Karpas-422 (cell line): ENCODE measurements around the gene CD4. TPM values are rescaled to one million over a fixed set of nuclear protein-coding genes. Genes with fewer than 3 reads are reported as not detected.

ENCODE experiments used
- DNase-seq: peaks from one replicate; pipeline ENCODE4 v3.0.0-alpha.2; 2015
- H2AFZ ChIP-seq: fragments of 200-600 bp; sonication (generic); 2 replicates; pipeline ENCODE4 v1.6.1; 2014; ENCODE audit warnings: antibody characterized with exemption, low read length, mixed read lengths
- H3K27ac ChIP-seq: fragments of 200-600 bp; sonication (generic); 2 replicates; pipeline ENCODE4 v1.5.1; 2014; ENCODE audit warnings: mild to moderate bottlenecking, low read length, moderate library complexity
- H3K27me3 ChIP-seq: fragments of 200-600 bp; sonication (generic); 2 replicates; pipeline ENCODE4 v1.6.1; 2014; ENCODE audit warnings: low read length, mixed read lengths
- H3K36me3 ChIP-seq: fragments of 200-600 bp; sonication (generic); 2 replicates; pipeline ENCODE4 v1.6.1; 2014; ENCODE audit warnings: low read length, mixed read lengths; ENCODE audit not compliant: insufficient read depth
- H3K4me1 ChIP-seq: fragments of 200-600 bp; sonication (generic); 2 replicates; pipeline ENCODE4 v1.6.1; 2014; ENCODE audit warnings: mild to moderate bottlenecking, low read length, mixed read lengths
- H3K4me2 ChIP-seq: fragments of 200-600 bp; sonication (generic); 2 replicates; pipeline ENCODE4 v1.6.1; 2014; ENCODE audit warnings: low read length, low read depth, mild to moderate bottlenecking; ENCODE audit not compliant: poor library complexity, severe bottlenecking
- H3K4me3 ChIP-seq: fragments of 200-600 bp; sonication (generic); 2 replicates; pipeline ENCODE4 v1.5.1; 2014; ENCODE audit warnings: mild to moderate bottlenecking, antibody characterized with exemption, low read length, mixed read lengths
- H3K79me2 ChIP-seq: fragments of 200-600 bp; sonication (generic); 2 replicates; pipeline ENCODE4 v1.6.1; 2014; ENCODE audit warnings: mild to moderate bottlenecking, low read length, mixed read lengths
- H3K9ac ChIP-seq: fragments of 200-600 bp; sonication (generic); 2 replicates; pipeline ENCODE4 v1.6.0; 2014; ENCODE audit warnings: low read length
- H3K9me2 ChIP-seq: fragments of 200-600 bp; sonication (generic), shearing (Covaris generic); replicated peaks from 2 replicates; pipeline ENCODE4 v1.6.0; 2014; ENCODE audit warnings: mild to moderate bottlenecking, low read length, moderate library complexity; ENCODE audit not compliant: insufficient read depth
- H3K9me3 ChIP-seq: fragments of 300-700, 200-600 bp; sonication (generic); 2 replicates; pipeline ENCODE4 v1.6.1; 2014; ENCODE audit warnings: low read length, mixed read lengths
- H4K20me1 ChIP-seq: fragments of 200-600 bp; sonication (generic); 2 replicates; pipeline ENCODE4 v1.6.1; 2014; ENCODE audit warnings: mild to moderate bottlenecking, antibody characterized with exemption, low read length, low read depth; ENCODE audit not compliant: insufficient read depth
- total RNA-seq: library from RNA; depleted of rRNA; stranded (reverse); fragments of >200 nt; shearing (Covaris generic); gene quantifications from 2 replicates; pipeline ENCODE4 v1.2.3, GENCODE V29; 2014; ENCODE audit warnings: low replicate concordance

Gene CD4
- total RNA-seq, 1 experiment from 2014 or later, result not detected

GRCh38 chr12:6818645-6819044, 29.3 kb downstream of the CD4 start:
- Histone ChIP-seq H3K9me3 (no peaks in the 10 kb centered on the region), H4K20me1 (no peaks in the 10 kb centered on the region), H3K4me1 (peaks cover 7% of the 10 kb centered on the region; the same call in 1 of the 2 replicates), H3K4me2 (no peak overlapping the region), H3K79me2 (no peaks in the 10 kb centered on the region), H3K4me3 (no peak overlapping the region), H3K9me2 (no peaks in the 10 kb centered on the region), H2AFZ (no peak overlapping the region), H3K27me3 (no peaks in the 10 kb centered on the region), H3K9ac (no peak overlapping the region), H3K27ac (no peak overlapping the region), H3K36me3 (no peaks in the 10 kb centered on the region)
- DNase-seq, result no peak

GRCh38 chr12:6819106-6820030, 30.0 kb downstream of the CD4 start:
- no peaks in the 10 kb centered on the region for H3K9me2 ChIP-seq
- no peak overlapping the region for H3K9ac ChIP-seq
- H3K36me3 ChIP-seq, result no peaks in the 10 kb centered on the region

GRCh38 chr12:6820166-6820565, 30.8 kb downstream of the CD4 start:
- DNase-seq, result no peak
- no peaks in the 10 kb centered on the region for H4K20me1 ChIP-seq
- no peaks in the 10 kb centered on the region for H3K9me2 ChIP-seq
- no peaks in the 10 kb centered on the region for H3K79me2 ChIP-seq
- no peak overlapping the region for H3K4me2 ChIP-seq
- H2AFZ ChIP-seq, result no peak overlapping the region
- no peaks in the 10 kb centered on the region for H3K9me3 ChIP-seq
- no peak overlapping the region for H3K27ac ChIP-seq
- H3K4me1 ChIP-seq, result peaks cover 7% of the 10 kb centered on the region; the same call in 1 of the 2 replicates
- H3K36me3 ChIP-seq, result no peaks in the 10 kb centered on the region
- H3K27me3 ChIP-seq, result no peaks in the 10 kb centered on the region
- no peak overlapping the region for H3K4me3 ChIP-seq
- H3K9ac ChIP-seq, result no peak overlapping the region

More at GRCh38 chr12:6819106-6820030, 30.0 kb downstream of the CD4 start:
- Histone ChIP-seq H2AFZ (no peak overlapping the region), H3K79me2 (no peaks in the 10 kb centered on the region), H3K27me3 (no peaks in the 10 kb centered on the region), H3K4me1 (peaks cover 7% of the 10 kb centered on the region; the same call in 1 of the 2 replicates), H3K27ac (no peak overlapping the region), H3K9me3 (no peaks in the 10 kb centered on the region), H3K4me3 (no peak overlapping the region), H4K20me1 (no peaks in the 10 kb centered on the region), H3K4me2 (no peak overlapping the region)
- no peak for DNase-seq

- Histone ChIP-seq H4K20me1 (no peaks in the 10 kb centered on the region), H3K9me2 (no peaks in the 10 kb centered on the region), H2AFZ (no peak within 1 kb of the TSS), H3K9ac (no peak within 1 kb of the TSS), H3K27me3 (no peaks in the 10 kb centered on the region), H3K9me3 (no peaks in the 10 kb centered on the region), H3K79me2 (no peaks in the 10 kb centered on the region), H3K4me2 (no peak within 1 kb of the TSS), H3K4me3 (no peak within 1 kb of the TSS), H3K4me1 (peaks cover 7% of the 10 kb centered on the region), H3K27ac (no peak within 1 kb of the TSS), H3K36me3 (no peaks in the 10 kb centered on the region)
- no peak for DNase-seq
These were observed 32.5 kb downstream of the CD4 start, which contains the start of gene GPR162 for GRCh38 chr12:6821591-6822425. Gene GPR162, plus strand, starts transcription at chr12:6821821. Its CDS starts 2,078 bp downstream, at chr12:6823899.

GRCh38 chr12:6822426-6823135, 33.3 kb downstream of the CD4 start:
- Histone ChIP-seq H2AFZ (no peak overlapping the region), H3K4me3 (no peak overlapping the region), H3K36me3 (no peaks in the 10 kb centered on the region), H3K9me3 (no peaks in the 10 kb centered on the region), H3K9ac (no peak overlapping the region), H3K79me2 (no peaks in the 10 kb centered on the region), H3K9me2 (no peaks in the 10 kb centered on the region), H3K27me3 (no peaks in the 10 kb centered on the region), H3K4me2 (no peak overlapping the region), H3K4me1 (peaks cover 14% of the 10 kb centered on the region), H3K27ac (no peak overlapping the region), H4K20me1 (no peaks in the 10 kb centered on the region)
- no peak for DNase-seq

GRCh38 chr12:6823182-6824084, 34.1 kb downstream of the CD4 start:
- DNase-seq, result no peak
- H3K27ac ChIP-seq, result no peak overlapping the region
- H3K4me1 ChIP-seq, result peaks cover 19% of the 10 kb centered on the region
- no peaks in the 10 kb centered on the region for H3K79me2 ChIP-seq
- no peaks in the 10 kb centered on the region for H4K20me1 ChIP-seq
- no peaks in the 10 kb centered on the region for H3K9me3 ChIP-seq
- H3K4me3 ChIP-seq, result no peak overlapping the region
- H3K27me3 ChIP-seq, result no peaks in the 10 kb centered on the region
- no peaks in the 10 kb centered on the region for H3K36me3 ChIP-seq
- no peaks in the 10 kb centered on the region for H3K9me2 ChIP-seq
- H2AFZ ChIP-seq, result no peak overlapping the region
- H3K9ac ChIP-seq, result no peak overlapping the region
- no peak overlapping the region for H3K4me2 ChIP-seq

GRCh38 chr12:6824085-6824775, 34.9 kb downstream of the CD4 start:
- H4K20me1 ChIP-seq, result no peaks in the 10 kb centered on the region
- H3K27me3 ChIP-seq, result no peaks in the 10 kb centered on the region
- H3K4me2 ChIP-seq, result no peak overlapping the region
- H2AFZ ChIP-seq, result no peak overlapping the region
- no peak for DNase-seq
- no peak overlapping the region for H3K27ac ChIP-seq
- H3K4me3 ChIP-seq, result no peak overlapping the region
- H3K4me1 ChIP-seq, result peaks cover 26% of the 10 kb centered on the region
- no peaks in the 10 kb centered on the region for H3K79me2 ChIP-seq
- no peak overlapping the region for H3K9ac ChIP-seq
- no peaks in the 10 kb centered on the region for H3K9me3 ChIP-seq
- H3K9me2 ChIP-seq, result no peaks in the 10 kb centered on the region
- no peaks in the 10 kb centered on the region for H3K36me3 ChIP-seq
